Activated CD4-positive, CD25-positive, alpha-beta regulatory T cell treated with anti-CD3 and anti-CD28 coated beads, Interleukin-2, amount 50 U/mL, for 24 hours (primary cell): Measurements from ENCODE around the gene RAB17.
A peak's percentile ranks its signal among the peaks of the same experiment; 100 is the strongest.
"Not testable (repeated sequence)": the region's sequence is repeated elsewhere in the genome, so short reads cannot be mapped to it uniquely, and the experiment has no call there.

Source experiments
- ATAC-seq, 2 donors: fragments of 150-1000 bp; cut with Tn5 transposase; one replicate each; pipeline ENCODE4 v1.10.0; 2021; ENCODE audit warnings: mild to moderate bottlenecking in 1 of 2, moderate library complexity in 1 of 2

Gene RAB17

DNA sequence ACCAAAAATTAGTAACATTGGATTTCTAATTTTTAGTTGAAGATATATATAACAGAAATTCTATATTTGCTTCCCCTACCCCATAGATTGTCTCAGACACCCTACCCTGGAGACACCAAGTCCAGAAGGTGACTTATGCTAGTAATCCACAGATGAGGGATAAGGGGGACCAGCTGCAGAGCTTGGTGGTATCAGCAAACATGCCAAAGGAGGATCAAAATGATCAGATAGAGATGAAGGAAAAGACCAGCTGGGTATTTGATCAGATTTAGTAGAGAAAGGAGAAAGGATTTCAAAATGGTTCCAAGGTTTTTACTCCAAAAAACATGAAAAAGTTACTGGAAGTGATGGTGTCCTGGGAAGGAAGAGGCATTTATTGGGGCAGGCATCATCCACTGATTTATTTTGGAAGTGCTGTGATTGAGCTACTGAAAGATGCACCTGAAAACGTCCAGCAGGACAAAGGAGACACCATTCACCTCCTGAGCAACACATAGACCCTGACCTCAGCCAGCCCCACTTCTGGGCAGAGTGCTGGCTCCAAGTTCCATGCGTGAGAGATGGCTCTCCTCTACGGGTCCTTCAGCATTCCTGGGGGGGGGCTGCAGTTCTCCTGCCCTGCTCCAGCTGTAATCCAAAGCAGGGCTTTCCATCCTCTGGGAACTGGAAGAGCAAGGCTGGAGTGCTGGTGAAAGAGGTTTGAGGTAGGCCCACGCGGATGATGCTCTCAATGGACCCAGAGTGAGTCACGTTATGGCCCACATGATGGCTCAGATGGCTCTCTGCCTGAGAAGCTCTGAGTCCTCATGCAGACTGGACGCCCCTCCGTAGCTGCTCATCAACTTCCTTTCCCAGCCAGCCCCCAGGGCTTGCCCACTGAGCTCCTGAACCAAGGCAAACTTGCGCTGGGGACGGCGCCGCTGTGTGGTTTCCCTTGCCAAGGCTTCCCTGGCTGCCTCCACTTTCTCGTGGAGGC, 33.2 kb upstream of the RAB17 start:
- no peak for ATAC-seq

- no peak for ATAC-seq
Measured at GRCh38 chr2:237618449-237618848, 27.9 kb upstream of the RAB17 start.

DNA sequence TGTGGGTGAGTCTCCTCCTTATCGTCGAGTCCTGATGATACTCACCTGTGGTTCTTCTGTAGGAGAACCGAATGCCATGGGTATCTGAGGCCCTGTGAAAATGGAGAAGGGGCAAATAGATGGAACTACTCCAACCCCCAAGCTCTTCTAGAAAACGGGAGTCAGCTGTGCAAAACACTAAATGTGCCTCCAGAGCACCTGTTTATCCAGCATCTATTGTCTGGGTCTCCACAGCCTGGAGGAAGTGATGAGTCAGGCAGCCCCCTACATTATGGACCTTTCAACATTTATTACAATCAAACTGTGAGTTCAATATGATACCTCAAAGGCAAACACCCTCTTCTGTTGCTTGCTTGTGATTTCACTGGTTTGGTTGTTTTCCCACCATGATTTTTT, 27.1 kb upstream of the RAB17 start:
- no peak for ATAC-seq

DNA sequence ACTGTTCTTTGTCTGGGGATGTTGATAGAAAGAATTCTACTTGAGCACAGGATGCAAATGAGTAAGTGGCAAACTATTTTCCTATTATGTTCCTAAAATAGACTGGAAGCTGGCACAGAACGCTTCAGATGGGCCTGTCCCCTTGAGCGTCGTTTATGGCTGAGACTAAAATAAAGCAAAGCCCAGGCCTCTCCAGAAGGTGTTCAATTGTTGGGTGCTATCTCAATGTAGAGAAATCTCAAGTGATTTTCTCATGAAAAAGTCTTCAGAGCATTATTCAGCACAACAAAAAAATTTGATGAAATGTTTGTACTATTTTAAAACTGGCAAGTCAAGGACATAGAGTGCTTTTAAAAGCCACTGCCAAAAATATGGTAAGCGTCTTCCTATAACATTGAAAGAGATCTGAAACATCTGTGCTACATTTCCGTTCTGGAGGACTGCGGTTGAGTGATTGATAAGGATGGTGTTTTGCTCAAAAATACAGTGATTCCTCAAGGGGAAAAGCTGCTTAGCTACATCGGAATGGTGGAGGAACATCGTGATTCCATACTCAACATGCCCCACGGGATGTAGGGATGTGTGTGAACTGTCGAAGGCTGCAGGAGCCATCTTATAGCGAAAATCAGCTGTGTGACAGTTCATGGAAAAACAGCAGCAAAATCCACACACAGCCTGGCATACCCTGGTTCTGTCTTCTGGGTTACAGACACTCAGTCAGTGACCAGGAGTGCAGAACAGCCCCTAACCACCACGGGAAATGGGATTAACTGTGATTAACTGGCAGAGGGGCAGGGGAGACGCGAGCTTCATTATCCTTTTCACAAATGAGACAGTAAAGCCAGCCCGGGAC, 26.4 kb upstream of the RAB17 start:
- no peak for ATAC-seq

GRCh38 chr2:237616373-237616733, 25.8 kb upstream of the RAB17 start:
- no peak for ATAC-seq

DNA sequence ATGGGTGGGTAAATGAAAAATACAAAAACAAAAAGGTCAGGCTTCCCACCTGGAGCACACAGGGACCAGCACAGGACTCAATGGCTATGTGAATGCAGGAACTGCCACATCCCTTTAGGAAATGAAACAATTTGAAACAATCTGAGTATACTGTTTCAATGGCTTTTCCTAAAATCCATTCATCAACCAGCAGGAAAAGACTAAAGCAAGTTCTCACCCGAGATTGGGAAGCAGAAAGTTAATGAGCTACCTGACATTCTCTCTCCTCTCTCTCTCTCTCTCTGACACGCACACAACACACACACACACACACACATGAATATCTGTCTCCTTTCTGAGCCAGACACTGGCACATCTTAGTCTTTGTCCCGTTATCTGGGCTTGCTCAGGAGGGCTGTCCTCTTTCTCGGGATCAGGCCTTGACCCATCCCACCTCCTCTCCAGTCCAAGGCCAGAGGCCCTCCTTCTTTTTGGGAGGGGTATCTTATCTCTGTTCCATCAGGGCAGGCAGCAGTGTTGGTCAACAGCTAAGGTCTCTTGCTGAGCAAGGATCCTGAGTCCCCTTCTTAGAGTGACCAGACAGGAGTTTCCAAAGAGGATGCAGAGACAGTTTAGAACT, 25.2 kb upstream of the RAB17 start:
- ATAC-seq: no peak

GRCh38 chr2:237614151-237614720, 23.7 kb upstream of the RAB17 start:
- no peak for ATAC-seq

- no peak for ATAC-seq
Measured at GRCh38 chr2:237613679-237614078, 23.1 kb upstream of the RAB17 start.

DNA sequence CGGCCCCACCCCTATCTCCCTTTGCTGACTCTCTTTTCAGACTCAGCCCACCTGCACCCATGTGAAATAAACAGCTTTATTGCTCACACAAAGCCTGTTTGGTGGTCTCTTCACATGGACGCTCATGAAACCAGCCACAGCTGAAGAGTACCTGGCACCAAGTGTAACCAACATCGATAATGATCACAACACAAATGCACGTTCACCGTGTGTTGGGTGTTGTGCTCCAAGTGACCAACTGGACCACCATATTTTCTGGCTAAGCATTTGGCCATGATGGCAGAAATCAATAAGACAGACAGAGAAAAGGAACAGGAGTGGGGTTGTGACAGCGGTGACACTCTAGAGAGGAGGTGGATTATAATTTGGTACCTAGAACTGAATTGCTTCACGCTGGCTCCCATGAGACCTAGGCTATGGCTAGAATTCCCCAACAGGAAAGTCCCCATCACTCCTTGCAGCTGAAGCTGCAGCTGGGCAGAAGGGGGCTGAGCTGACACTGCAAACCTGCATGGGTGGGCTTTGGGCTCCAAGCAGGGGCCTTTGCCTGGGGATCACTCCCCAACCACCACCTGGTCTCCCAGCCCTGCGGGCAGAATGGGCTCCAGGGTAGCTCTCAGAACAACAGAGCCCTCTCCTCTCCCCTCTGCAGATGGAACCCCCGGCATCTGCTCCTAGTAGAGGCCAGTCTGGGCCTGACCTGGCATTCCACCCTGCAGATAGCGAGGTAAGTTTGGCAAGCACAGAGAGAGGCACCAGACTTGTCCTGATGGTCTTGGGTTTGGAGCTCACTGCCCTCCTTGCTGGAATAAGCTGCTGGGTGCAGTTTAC, 22.2 kb upstream of the RAB17 start:
- ATAC-seq: no peak

DNA sequence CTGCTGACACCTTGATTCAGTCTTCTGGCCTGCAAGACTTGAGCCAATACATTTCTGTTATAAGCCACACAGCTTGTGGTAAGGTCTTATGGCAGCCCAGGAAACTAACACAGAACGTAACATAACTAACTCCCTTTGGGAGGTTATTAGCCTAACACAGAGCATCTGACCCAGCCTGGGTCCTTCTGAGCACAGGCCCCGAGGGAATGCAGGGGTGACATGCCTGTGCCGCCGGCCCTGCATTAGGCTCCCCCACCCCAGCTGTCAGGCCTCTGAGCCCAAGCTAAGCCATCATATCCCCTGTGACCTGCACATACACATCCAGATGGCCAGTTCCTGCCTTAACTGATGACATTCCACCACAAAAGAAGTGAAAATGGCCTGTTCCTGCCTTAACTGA, 16.0 kb upstream of the RAB17 start:
- ATAC-seq: not testable (repeated sequence)

DNA sequence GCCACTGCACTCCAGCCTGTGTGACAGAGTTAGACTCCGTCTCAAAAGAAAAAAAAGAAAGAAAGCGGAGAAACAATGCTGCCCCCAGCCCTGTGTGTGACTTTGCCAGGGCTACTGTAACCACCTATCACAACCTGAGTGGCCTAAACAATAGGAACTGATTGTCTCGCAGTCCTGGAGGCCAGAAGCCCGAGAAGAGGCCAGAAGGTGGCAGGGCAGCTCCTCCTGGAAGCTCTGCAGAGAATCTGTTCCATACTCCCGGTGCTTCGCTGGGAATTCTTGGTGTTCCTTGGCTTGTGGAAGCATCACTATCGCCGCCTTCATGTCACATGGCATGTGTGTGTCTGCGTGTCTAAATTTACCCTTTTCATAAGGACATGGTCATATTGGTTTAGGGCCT, 14.4 kb upstream of the RAB17 start:
- ATAC-seq: no peak

GRCh38 chr2:237604391-237604790, 13.9 kb upstream of the RAB17 start:
- no peak for ATAC-seq

DNA sequence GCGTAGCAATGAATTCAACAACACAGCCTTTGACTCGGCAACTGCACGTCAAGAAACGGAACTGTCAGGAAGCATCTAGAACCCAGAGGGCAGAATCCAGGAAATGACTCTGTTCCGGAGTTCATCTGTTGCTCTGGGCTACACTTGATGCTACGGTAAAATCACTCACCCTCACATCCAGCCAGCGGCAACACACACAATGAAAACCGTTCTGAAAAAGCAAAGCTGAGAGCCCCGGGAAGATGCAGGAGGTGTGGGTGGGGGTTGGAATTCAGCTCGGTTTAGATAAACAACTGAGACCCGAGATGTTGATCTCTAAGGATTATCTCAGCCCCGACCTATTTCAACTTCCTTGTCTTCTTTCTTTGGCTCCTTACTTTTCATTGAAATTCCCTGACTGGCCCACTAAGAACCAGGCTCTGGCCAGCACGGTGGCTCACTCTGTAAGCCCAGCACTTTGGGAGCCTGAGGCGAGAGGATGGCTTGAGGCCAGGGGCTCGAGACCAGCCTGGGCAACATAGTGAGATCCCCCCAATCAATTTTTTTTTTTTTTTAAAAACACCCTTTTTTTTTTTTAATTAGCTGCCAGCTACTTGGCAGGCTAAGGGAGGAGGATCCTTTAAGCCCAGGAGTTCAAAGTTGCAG, 13.3 kb upstream of the RAB17 start:
- peak; percentile 86 to 91 for ATAC-seq

- ATAC-seq: no peak
Measured at GRCh38 chr2:237603049-237603717, 12.6 kb upstream of the RAB17 start.

- ATAC-seq: no peak
Measured at GRCh38 chr2:237602409-237602808, 11.9 kb upstream of the RAB17 start.

- no peak for ATAC-seq
Measured at GRCh38 chr2:237601453-237602116, 11.1 kb upstream of the RAB17 start.

- no peak for ATAC-seq
Measured at GRCh38 chr2:237600205-237600846, 9.8 kb upstream of the RAB17 start.

DNA sequence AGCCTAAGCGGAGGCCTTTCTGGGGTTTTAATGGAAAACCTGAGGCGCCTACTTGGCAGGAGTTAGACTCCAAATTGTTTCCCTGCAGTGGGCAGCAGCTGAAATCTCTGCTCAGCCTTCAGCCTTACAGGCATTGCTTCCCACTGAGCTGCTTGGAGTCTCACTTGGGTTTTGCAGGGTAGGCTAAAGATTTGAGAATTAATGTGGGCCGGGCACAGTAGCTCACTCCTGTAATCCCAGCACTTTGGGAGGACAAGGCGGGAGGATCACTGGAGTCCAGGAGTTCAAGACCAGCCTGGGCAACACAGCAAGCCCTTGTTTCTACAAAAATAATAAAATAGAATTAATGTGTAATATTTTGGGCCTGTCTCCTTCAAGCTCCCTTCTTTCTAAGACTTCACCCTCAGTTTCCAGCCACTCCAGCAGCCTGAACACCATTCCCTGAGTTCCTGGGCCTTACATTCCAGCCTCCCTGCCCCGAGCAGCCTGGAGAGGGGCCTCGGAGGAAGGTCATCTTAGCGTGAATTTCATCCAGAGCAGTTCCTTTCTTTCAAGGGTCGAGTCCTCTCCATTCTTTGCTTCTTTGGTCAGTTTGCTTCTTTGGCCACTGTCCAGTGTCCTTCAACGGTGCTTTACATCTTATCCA, 9.1 kb upstream of the RAB17 start:
- no peak for ATAC-seq
